HG03439 (cell line): ENCODE results near the gene TPST1.

Experiments
- ATAC-seq: cut with Tn5 transposase; IDR thresholded peaks from one replicate; pipeline ENCODE4 v1.9.1; 2021; ENCODE audit warnings: mild to moderate bottlenecking, moderate library complexity; ENCODE audit not compliant: unreplicated experiment

Gene TPST1

GRCh38 chr7:66281678-66282590, 76.8 kb downstream of the TPST1 start:
- no peak for ATAC-seq

DNA sequence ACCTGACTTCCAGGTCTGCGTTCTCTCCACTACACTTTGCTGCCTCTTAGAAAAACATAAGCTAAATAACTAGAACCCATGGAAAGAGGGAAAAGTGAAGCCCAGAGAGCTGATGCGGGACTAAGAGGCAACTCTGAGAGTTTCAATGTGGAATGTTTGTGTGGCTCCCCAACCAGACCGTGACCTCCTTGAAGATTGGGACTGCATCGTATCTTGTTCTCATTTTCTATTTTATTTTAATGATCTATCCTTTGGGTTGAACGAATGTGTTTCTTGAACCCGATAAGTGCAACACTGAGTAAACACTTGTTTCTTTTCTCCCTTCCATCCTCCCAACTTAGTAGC, 77.4 kb downstream of the TPST1 start:
- no peak for ATAC-seq

DNA sequence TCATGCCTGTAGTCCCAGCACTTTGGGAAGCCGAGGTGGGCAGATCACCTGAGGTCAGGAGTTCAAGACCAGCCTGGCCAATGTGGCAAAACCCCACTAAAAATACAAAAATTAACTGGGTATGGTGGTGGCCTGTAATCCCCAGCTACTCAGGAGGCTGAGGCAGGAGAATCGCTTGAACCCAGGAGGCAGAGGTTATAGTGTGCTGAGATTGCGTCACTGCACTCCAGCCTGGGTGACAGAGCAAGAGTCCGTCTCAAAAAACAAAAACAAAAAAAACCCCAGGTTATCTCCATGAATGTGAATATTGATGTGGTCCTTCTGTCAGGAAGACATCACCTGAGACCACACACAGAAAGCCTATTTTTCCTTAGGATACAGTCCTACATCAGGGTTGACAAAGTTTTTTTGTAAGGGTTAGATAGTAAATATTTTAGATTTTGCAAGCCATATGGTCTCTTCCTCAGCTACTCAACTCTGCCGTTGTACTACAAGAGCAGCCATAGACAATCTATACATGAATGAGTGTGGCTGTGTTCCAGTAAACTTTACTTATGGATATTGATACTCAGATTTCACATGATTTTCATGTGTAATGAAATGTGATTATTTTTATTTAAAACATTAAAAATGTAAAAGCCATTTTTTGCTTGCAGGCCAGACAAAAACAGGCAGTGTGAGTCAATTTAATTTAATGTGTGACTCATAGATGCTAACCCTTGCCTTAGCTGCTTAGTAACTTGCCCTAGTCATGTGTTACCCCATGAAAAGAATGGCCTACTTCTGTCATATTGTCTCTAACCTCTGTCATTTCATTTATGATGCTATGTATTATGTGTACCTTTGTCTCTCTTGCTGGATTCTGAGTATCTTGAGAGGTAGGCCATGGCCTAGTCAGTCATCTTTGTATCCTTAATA, 78.1 kb downstream of the TPST1 start:
- no peak for ATAC-seq

DNA sequence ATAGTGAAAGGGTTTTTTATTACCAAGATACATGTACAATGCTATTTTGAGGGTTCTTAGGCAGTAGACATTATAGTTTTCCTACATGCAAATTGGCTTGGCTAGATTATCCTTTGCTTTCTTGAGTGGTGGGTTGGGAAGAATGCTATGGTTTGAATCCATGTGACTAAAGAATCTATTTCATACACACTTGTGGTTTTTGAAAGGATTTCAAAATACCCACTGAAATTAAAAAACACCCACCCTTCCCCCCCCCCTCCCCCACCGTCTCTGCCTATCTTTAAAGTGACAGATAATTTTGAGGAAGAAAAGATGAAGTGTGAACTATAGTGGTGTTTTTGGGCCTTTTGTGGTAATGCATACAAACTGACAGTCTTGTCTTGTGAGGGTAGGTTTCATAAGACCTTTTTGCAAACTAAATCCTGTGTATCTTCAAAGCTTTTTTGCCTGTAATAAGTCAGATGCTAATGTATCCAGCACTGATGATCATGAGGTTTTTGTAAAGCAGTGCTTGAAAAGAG, 90.9 kb downstream of the TPST1 start:
- ATAC-seq = no peak

- no peak for ATAC-seq
These were observed 91.4 kb downstream of the TPST1 start for GRCh38 chr7:66296557-66296956.

GRCh38 chr7:66297579-66297978, 92.4 kb downstream of the TPST1 start:
- no peak for ATAC-seq

DNA sequence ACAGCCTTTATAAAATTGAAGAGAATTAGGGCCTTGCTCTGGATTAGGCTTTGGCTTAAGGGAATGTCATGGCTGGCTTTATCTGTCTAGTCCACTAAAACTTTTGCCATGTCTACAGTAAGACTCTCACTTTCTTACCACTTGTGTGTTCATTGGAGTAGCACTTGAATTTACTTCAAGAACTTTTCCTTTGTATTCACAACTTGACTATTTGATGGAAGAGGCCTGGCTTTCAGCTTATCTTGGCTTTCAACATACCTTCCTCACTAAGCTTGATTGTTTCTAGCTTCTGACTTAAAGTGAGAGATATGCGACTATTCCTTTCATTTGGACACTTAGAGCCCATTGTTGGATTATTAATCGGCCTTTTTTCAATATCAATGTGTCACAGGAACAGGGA, 96.1 kb downstream of the TPST1 start:
- no peak for ATAC-seq

GRCh38 chr7:66301737-66302136, 96.6 kb downstream of the TPST1 start:
- ATAC-seq = no peak

- no peak for ATAC-seq
These were observed 98.5 kb downstream of the TPST1 start for GRCh38 chr7:66303454-66304155.

GRCh38 chr7:66304536-66304935, 99.4 kb downstream of the TPST1 start:
- no peak for ATAC-seq

DNA sequence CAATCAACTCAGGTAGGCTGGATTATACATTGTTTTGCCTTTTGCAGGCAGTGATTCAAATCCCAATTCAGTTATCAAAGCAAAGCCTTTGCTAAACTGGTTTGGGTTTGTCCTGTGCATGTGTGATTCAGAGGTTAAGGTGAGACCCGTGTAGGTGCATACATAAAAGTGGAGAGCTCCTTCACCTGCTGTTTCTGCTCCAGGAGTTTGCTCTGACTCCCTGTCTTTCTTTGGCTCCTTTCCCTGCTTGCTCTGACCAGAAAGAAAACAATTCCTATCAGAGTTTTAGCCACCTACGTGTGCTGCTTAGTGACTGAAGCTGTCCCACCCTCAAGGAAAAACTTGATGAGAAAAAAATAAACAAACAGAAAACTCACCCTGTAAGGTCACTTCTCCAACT, 101.1 kb downstream of the TPST1 start:
- ATAC-seq = no peak

- ATAC-seq = no peak
These were observed 102.6 kb downstream of the TPST1 start for GRCh38 chr7:66307591-66308215.

- no peak for ATAC-seq
These were observed 103.3 kb downstream of the TPST1 start for GRCh38 chr7:66308411-66308810.

- ATAC-seq = no peak
These were observed 105.5 kb downstream of the TPST1 start for GRCh38 chr7:66310620-66311019.

DNA sequence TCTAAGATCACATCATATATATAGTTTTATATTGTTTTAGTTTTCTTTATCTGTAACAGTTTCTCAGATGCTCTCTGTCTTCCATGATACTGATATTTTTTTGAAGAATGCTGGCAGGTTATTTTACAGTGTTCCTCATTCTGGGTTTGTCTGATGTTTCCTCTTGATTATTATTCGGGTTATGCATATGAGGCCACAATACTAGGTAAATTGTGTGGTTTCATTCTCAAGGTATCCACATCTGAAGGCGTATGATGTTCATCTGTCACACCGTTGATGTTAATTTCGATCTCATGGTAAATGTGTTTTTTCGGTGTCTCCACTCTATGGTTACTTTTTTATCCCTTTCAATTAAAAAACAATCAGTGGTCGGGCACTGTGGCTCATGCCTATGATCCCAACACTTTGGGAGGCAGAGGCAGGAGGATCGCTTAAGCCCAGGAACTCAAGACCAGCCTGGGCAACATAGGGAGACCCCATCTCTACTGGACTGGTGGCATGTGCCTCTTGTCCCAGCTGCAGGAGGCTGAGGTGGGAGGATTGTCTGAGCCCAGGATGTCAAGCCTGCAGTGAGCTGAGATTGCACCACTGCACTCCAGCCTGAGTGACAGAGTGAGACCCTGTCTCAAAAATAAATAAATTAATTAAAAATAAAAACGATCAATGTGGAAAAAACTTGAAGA, 108.9 kb downstream of the TPST1 start:
- no peak for ATAC-seq

GRCh38 chr7:66315192-66315591, 110.1 kb downstream of the TPST1 start:
- no peak for ATAC-seq

GRCh38 chr7:66319407-66319979, 114.4 kb downstream of the TPST1 start:
- ATAC-seq = no peak

GRCh38 chr7:66321283-66321682, 116.1 kb downstream of the TPST1 start:
- no peak for ATAC-seq

GRCh38 chr7:66323114-66323796, 118.1 kb downstream of the TPST1 start:
- ATAC-seq = no peak
